GM18508 (cell line): ENCODE measurements around the gene C11orf24.
"Not testable (repeated sequence)": the region's sequence is repeated elsewhere in the genome, so short reads cannot be mapped to it uniquely, and the experiment has no call there.

Source experiments
- ATAC-seq: cut with Tn5 transposase; IDR thresholded peaks from one replicate; pipeline ENCODE4 v1.9.1; 2021; ENCODE audit warnings: moderate number of reproducible peaks; ENCODE audit not compliant: insufficient read depth, unreplicated experiment

C11orf24 gene

DNA sequence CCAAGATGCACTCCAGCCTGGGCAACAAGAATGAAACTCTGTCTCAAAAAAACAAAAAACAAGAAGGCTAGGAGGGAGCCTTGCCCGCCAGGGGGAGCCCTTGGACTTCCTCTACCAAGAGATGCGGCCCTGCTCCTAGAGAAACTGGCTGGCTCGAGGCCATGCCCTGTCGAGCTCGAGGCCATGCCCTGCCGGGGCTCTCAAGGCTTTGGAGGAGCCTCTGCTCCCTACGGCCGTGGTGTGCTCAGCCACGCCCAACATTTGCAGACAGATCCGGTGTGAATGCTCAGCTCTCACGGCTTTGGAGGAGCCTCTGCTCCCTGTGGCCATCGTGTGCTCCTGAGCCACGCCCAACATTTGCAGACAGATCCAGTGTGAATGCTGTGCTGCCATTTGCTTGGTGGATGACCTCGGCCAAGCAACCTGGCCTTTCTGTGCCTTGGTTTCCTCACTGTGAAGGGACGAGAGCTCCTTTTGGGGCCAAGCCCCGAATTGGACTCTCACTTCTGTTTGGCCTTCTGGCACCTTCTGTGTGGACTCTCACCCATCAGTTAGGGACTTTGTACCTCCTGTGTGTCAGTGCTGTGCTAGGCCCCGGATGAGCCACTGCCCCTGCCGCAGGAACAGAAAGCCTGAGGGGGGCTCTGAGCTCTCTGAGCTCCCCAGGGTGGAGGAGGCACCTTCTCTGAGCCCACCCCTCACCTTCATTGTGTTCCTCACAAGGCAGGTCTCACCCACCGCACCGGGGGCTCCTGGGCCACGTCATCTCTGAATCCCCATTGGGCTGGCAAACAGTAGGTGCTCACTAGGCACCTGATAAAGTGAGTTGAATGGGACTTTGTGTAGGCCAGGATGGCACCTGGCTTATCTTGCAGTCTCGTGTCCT lies 14.1 kb downstream of the C11orf24 start:
- ATAC-seq, result no peak

DNA sequence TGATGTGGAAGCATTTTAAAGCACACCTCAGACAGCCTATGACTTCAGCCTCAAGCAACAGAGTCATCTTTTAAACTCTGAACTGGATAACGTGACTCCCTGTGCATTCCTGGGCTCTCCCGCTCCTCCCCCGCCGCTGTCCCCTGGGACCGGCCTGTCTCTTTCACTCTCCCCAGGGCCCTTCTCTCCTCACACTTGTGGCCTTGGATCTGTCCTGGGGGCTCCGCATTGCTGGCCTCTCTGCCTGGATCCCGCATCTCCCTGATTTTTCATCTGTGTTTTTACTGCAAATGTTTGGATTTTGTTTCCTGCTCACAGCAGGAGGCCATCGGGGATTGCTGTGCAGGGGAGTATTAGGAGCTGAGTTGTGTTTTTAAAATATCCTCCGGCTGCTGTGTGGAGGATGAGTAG lies 15.4 kb downstream of the C11orf24 start:
- ATAC-seq, result no peak

DNA sequence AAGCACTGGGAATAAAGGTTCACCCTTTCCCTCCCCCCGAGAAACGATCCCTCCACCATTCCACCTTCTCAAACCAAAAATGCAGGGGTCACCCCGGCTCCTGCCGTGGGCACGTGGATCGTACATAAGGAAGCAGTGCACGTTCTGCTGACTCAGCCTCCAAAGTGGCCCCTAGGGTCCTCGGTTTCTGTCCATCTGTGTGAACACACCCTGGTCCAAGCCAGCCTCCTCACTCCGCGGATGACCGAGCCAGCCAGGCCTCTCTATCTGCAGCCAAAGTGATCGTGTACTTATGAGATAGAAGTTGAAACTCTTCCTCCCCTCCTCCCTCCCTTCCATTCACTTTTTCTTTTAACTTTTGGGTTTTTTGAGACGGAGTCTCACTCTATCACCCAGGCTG lies 16.2 kb downstream of the C11orf24 start:
- no peak for ATAC-seq

DNA sequence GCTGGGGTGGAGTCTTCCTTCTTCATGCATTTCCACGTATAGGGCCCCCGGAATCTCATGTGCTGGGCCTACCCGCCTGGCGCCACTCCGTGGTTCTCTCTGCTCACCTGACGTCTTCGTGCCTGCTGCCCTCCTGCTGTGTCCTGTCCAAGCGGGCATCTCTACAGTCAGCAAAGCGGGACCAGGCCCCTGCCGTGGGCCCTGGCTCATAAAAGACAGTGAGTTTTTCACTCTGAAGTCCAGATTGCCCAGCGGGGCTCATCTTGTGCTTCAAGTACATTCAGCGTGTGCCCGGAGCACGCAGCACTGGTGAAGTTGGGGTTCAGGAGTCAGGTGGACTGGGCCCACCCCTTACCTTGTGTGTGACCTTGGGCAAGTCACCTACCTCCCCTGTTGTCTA lies 17.4 kb downstream of the C11orf24 start:
- no peak for ATAC-seq

DNA sequence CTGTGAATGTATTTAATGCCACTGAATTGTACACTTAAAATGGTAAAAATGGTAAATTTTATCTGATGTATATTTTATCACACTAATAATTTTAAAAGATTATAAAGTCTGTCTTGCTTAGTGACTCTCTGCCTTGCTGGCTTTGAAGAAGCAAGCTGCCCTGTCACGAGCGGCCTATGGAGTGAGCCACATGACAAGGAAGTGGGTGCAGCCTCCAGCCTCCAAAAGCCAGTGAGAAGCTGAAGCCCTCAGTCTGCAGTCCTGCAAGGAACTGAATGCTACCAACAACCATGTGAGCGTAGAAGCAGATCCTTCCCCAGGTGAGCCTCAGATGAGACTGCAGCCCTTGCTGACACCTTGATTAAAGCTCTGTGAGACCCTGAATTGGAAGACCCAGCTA lies 20.0 kb downstream of the C11orf24 start:
- no peak for ATAC-seq

DNA sequence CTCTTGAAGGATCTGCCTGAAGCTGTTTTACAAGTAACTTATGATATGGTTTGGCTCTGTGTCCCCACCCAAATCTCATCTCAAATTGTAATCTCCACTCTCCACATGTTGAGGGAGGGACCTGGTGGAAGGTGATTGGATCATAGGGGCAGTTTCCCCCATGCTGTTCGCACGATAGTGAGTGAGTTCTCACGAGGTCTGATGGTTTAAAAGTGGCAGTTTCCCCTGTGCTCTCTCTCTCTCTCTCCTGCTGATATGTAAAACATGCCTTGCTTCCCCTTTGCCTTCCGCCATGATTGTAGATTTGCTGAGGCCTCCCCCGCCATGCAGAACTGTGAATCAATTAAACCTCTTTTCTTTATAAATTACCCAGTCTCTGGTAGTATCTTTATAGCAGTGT lies 26.9 kb downstream of the C11orf24 start:
- not testable (repeated sequence) for ATAC-seq

DNA sequence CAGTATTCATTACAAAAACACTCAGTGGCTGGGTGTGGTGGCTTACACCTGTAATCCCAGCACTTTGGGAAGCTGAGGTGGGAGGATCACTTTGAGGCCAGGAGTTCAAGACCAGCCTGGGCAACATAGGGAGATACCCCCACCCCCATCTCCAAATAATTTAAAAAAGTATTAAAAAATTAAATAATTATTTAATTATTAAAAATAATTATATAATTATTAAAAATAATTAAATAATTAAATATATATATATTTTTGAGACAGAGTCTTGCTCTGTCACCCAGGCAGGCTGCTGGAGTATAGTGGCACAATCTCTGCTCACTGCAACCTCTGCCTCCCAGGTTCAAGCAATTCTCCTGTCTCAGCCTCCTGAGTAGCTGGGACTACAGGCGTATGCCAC lies 27.9 kb downstream of the C11orf24 start:
- ATAC-seq, result not testable (repeated sequence)

DNA sequence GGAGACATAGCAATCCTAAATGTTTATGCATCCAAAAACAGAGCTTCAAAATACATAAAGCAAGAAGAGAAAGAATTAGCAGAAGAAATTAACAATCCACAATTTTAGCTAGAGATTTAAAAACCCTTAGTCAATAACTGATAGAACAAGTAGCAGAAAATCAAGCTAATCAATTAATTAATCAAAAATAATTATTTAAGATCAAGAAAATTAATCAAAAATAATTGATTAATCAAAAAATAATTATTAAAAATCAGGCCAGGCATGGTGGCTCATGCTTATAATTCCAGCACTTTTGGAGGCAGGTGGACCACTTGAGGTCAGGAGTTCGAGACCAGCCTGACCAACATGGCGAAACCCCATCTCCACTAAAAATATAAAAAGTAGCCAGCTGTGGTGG lies 29.2 kb downstream of the C11orf24 start:
- no peak for ATAC-seq

DNA sequence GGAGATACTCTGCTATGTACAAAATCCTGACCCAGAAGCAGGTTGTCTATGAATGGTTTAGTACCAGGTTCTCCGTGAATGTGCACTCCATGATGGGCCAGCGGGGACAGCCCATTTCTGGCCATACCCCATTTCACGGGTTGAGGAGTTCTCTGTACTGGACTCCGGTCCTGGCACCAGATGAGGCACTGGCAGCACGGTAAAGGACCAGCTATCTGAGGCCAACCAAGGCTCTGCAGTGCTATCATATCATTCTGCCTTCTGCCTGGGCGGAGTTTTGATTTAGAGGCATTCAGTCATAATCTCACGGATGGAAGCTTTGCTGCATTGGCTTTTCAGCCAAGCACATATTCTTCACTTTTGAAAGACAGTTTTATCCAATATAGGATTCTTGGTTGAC lies 40.2 kb downstream of the C11orf24 start:
- ATAC-seq, result no peak

DNA sequence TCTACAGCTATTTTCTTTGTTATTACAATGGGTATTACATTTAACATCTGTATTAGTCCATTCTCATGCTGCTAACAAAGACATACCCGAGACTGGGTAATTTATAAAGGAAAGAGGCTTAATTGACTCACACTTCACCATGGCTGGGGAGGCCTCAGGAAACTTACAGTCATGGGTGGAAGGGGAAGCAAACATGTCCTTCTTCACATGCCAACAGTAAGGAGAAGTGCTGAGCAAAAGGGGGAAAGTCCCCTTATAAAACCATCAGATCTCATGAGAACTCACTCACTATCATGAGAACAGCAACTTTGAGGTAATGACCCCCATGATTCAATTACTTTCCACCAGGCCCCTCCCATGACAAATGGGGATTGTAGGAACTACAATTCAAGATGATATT lies 42.2 kb downstream of the C11orf24 start:
- no peak for ATAC-seq

DNA sequence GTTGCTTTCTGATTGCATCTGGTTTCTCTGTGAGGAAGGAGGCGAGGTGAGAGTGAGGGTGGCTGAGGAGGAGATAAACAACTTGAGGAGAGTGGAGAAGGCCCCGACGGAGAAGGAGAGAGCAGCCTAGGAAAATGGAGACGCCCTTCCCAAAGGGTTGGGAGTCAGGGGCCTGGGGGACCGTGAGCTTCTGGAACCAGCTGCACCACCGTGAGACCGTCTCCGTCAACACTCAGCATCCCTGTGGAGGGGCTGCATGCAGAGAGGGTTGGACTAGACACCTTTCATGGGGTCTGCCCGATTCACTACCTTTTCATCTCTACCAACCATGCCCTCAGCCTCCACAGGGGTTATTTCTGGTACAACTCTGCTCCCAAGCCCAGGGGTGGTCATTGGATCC lies 45.4 kb downstream of the C11orf24 start:
- no peak for ATAC-seq

DNA sequence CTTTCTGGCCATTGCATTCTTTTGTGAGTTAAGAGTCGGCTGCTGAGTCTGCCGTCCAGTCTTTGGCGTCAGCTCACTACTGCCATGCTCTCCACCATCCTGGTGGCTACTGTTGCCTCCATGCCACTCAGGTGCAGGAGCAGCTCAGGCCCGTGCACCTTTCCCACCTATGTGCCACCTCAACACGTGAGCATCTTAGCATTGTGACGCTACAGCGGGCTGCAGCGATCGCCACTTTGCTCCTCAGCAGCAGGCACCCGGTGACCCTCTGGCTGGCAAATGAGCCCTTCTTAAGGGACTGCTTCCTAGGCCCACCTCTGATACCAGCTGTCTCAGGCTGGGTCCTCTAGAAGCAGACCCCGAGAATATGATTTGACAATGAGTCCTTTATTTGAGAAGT lies 47.2 kb downstream of the C11orf24 start:
- ATAC-seq, result no peak

DNA sequence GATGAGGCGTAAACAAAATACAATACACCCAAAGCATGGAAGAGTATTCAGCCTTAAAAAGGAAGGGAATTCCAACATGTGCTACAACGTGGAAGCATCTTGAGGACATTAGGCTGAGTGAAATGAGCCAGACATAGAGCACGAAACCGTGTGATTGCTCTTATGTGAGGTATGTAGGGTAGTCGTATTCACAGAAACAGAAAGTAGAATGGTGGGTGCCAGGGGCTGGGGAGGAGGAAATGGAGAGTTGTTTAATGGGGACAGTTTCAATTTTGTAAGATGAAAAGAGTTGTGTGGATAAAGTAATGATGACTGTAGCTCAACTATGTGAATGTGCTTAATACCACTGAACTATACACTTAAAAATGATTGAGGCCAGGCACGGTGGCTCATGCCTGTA lies 48.5 kb downstream of the C11orf24 start:
- no peak for ATAC-seq

DNA sequence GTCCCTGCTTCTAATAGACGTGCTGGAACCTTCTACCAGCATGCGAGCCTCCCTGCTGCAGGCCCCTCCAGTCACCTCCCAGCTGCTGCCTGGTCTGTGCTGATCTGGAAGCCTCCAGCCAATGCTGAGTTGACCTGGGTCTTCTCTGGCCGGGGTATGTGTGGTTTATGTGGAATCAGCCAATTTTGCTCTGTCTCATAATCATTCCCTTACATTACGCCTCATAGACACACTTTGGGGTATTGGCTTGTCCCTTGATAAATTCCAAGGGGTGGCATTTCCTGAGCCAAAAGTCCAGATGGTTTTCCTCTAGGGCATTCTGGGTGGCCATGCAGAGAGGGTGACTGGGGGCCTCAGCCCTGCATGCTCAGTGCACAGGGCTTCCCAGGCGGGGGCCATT lies 50.4 kb downstream of the C11orf24 start:
- no peak for ATAC-seq

DNA sequence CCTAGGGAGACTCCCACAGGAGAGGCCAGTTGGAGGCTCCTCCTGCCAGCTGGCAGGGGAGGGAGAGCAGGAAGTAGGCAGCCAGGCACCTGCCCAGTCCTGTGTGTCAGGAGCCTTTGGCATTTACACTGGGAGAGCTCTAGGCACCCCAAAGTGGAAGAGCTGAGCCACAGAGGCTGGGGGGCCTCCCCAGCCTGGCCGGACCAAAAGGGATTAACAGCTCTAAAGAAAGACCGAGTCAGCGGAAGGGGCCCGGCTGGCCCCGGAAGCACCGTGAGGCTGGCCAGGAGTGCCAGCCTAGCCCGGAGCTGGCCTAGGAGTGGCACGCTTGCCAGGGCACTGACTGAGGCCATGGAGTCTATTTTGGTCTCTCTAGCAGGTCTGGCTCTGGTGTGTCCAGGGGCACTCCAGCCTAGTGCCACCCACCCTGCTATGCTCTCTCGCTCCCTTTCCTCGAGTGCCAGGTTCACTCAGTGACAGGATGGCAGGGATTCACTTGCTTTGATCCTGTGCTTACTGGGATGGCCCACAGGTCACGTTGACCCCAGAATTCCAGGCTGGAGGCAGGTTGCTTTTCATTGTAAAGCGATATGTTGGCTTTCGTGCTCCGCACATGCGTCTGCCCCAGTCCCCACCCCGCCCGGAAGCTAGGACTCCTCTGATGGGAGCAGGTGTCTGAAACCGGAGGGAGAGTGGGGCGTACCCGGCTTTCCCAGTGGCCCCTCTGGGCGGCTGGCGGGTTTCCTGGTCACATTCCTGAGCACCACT lies 55.4 kb downstream of the C11orf24 start:
- no peak for ATAC-seq

DNA sequence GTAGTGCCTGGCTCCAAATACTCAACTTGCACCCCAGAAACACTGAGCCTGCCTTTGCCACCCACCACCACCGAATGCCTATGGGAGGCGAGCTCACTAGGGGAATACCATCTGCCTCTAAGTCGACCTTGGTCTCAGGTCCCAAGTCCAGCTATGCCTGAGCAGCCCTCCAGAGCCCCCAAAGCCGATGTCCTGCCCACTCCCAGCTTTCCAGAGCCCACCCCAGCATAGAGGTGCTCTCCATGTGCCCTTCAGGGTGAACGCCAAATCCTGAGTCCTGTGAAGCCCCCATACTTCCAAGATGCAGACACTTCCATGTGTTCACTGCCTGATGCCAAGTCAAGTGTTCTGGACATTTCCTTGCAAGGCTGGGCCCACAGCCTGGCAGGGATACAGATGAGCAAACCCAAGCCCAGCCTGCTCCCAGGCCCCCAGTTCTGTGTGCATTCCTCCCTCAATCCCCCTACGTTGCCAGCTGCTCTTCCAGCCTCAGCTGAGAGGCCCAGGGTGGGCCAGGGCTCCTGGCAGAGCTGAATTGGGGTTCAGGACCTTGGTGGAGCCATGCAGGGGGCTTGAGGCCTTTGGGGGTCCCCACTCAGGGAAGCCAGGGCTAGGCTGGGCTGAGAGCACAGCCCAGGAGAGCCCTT lies 56.1 kb downstream of the C11orf24 start:
- ATAC-seq, result no peak

DNA sequence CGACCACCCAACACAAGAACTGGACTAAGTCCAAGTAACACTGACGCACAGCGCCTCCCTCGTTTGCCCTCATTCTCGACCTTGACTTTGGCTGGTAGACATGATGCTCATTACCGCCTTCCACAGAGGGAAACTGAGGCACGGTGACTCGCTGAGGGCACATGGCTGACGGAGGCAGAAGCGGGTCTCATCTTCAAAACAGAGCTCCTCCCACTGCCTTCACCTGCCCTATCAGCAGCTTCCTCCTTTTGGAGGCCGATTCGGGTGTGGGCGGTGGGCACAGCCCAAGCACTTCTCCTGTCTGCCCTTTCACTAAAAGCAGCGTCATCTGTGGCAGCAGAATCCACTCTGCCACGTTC lies 56.7 kb downstream of the C11orf24 start:
- no peak for ATAC-seq

DNA sequence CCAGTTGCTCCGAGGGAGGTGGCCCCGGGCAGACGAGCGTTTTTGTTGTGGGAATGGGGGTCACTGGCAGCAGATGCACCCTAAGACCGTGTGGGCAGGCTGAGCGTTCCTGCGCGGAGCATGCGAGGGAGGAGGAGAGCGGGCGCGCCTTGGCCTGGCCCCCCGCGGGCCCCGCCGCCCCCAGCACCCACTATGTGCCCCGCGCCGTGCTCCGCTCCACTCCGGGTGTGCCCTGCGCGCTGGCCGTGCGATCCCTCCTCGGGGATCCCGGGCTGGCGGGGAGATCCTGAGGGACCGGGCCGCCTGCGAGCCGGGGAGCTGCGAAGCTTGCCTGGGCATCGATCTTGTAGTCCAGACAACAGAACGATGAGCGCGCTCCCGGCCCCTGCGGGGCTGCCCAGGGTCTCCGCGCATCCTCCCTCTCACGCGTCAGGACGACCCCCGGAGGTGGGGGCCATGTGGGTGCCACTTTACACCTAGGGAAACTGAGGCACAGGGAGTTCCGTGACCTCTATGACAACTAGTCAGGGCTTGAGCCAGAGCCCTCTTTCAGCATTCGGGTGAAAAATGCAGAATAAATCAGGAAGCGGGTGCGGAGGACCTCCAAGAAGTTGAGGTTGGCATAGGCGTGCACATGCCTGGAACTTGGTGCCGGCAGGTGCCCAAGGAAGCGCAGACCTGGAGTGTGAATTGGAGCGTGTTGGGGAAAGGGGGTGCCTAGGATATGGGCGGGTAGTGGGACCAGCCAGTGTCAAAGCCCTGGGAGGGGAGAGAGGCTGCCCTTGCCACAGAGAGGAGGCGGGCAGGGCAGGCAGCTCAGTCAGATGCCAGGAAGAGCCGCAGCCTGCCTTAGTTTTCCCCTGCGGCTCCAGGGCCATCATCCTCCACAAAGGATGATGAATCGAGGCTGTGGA lies 57.3 kb downstream of the C11orf24 start:
- no peak for ATAC-seq

DNA sequence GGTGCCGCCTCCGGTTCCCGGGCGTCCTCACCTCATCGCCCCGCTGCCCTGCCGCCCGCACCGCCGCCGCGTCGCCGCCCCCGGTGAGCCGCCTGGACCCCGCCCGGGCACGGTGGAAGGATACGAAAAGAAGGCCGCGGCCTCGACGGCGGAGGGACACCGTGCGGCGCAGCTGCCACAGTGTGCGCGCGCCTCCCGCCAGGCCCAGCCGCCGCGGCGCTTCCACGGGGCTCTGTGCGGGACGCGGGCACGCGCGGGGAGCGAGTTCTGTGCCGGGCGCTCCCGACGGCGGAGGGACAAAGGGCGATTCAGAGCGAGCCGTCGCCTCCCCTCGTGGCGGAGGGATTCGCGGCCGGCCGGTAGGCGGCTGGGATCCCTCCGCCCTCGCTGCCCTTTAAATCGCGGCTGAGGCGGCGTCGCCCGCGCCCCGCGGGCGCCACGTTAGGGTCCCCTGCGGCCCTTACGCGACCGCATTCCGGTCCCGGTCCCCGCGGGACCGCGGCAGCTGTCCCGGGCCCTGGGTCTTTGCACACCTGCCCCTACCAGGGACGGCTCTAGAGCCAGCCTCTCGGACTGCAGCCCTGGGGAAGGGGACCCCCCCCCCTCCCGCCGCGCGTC lies 58.1 kb downstream of the C11orf24 start:
- ATAC-seq, result no peak

DNA sequence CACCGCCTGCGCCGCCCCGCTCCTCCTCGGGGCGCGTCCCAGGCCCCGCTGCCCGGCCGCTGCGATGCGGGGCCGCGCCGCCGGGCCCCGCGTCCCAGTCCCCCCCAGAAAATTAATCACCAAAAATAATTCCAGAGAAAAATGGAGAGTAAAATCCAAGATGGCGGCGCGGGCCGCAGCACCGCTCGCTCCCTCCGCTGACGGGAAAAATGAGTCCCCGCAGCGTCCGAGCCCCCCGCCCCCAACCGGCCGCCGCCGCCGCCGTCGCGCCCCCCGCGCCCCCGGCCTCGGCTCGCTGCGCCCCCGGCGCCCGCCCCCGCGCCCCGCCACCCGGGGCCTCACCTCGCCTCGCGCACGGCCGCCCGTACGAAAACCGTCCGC lies 58.6 kb downstream of the C11orf24 start, which contains the start of gene KMT5B:
KMT5B (minus strand) TSS at position 162 of the 381 bp plus-strand sequence. CDS start 23,220 bp downstream, outside the sequence.
- no peak for ATAC-seq
